ENCODE data around the gene PPP1R26. TPM values are rescaled to one million over a fixed set of nuclear protein-coding genes. Genes with fewer than 3 reads are reported as not detected.
"Not testable (repeated sequence)": the region's sequence is repeated elsewhere in the genome, so short reads cannot be mapped to it uniquely, and the experiment has no call there.

PPP1R26 gene
- total RNA-seq (2021) = 41.2 and 46.9 TPM in 2 replicates
- Bru-seq, nascent RNA = percentile 59 among the genes with signal in this experiment
- percentile 86 among the genes with signal in this experiment for BruChase-seq, experiment 1, labeled RNA remaining after a 2-hour chase
- percentile 88 among the genes with signal in this experiment for BruChase-seq, experiment 2, labeled RNA remaining after a 6-hour chase
- long read RNA-seq, full-length matches to known transcripts = 22 of 31 reads
- long read RNA-seq, partial matches to known transcripts = 2 of 31 reads
- long read RNA-seq, other reads (novel, unspliced or antisense) = 7 of 31 reads

- ChIA-PET CTCF (no interaction called here), POLR2A (ENCODE audit: unreplicated experiment) (interaction anchor here (0.6 kb wide), 1 partner anchor 1130 kb away, joined by 4 read pairs; no protein-coding TSS in a partner anchor)
- H3K9me2 ChIP-seq (ENCODE audit: insufficient read depth) = no peaks in the 10 kb centered on the region
- peaks cover 52% of the 10 kb centered on the region for H3K79me2 ChIP-seq (ENCODE audit: low read depth)
- peak within 1 kb of the TSS; percentile 80 for H2AFZ ChIP-seq
- no peaks in the 10 kb centered on the region for H3K27me3 ChIP-seq (ENCODE audit: insufficient read depth, low read depth)
- H3F3A ChIP-seq (ENCODE audit: insufficient read depth, low read depth) = peaks cover 21% of the 10 kb centered on the region; the same call in 1 of the 2 replicates
- H3K9me3 ChIP-seq (ENCODE audit: insufficient read depth, low read depth) = no peaks in the 10 kb centered on the region
- peak within 1 kb of the TSS; percentile 45 for H3K27ac ChIP-seq
- H3K4me3 ChIP-seq = peak within 1 kb of the TSS; percentile 92
- H3K4me1 ChIP-seq (replicated peaks; ENCODE audit: insufficient read depth) = peaks cover 31% of the 10 kb centered on the region
- TF ChIP-seq EZH2 (IDR thresholded peaks at IDR 0.05; ENCODE audit: low read depth) (no peak), CTCF (conservative IDR thresholded peaks at IDR 0.05) (no peak)
- peak in 1 of 2 experiments; percentile 67 for DNase-seq
- no TSS peak for BruUV-seq (replicated peaks)
- H3K4me2 ChIP-seq = peak within 1 kb of the TSS; percentile 99
- intact Hi-C loops (cut with micrococcal nuclease; ENCODE audit: unreplicated experiment) = loop anchor here (1.0 kb wide), 1 partner anchor 20 kb away; a partner anchor contains a TSS
- no peaks in the 10 kb centered on the region for H3K36me3 ChIP-seq (ENCODE audit: low read depth)
- peaks cover 9% of the 10 kb centered on the region; the same call in 1 of the 2 replicates for H4K20me1 ChIP-seq (ENCODE audit: insufficient read depth)
Measured at GRCh38 chr9:135479469-135480052, at the start of gene PPP1R26. Gene PPP1R26 (plus strand): TSS chr9:135479782. CDS start chr9:135484511, 4,729 bp downstream.

- POLR2A ChIA-PET (ENCODE audit: unreplicated experiment) = no interaction called here
- no peaks in the 10 kb centered on the region for H4K20me1 ChIP-seq (ENCODE audit: insufficient read depth)
- H3K4me3 ChIP-seq = no peak overlapping the region
- no peak for DNase-seq
- no peaks in the 10 kb centered on the region for H3K36me3 ChIP-seq (ENCODE audit: low read depth)
- H2AFZ ChIP-seq = no peak overlapping the region
- H3F3A ChIP-seq (ENCODE audit: insufficient read depth, low read depth) = peaks cover 18% of the 10 kb centered on the region; the same call in 1 of the 2 replicates
- H3K4me2 ChIP-seq = no peak overlapping the region
- H3K9me2 ChIP-seq (ENCODE audit: insufficient read depth) = no peaks in the 10 kb centered on the region
- H3K27me3 ChIP-seq (ENCODE audit: insufficient read depth, low read depth) = no peaks in the 10 kb centered on the region
- intact Hi-C loops (cut with micrococcal nuclease; ENCODE audit: unreplicated experiment) = no loop called here
- H3K4me1 ChIP-seq (replicated peaks; ENCODE audit: insufficient read depth) = peaks cover 22% of the 10 kb centered on the region
- H3K79me2 ChIP-seq (ENCODE audit: low read depth) = no peaks in the 10 kb centered on the region
- 0 out of 2 replicates have a peak, but pooled peaks cover 3% of the 10 kb centered on the region for H3K9me3 ChIP-seq (ENCODE audit: insufficient read depth, low read depth)
- BruUV-seq (replicated peaks) = no TSS peak
- TF ChIP-seq CTCF (conservative IDR thresholded peaks at IDR 0.05) (no peak), EZH2 (IDR thresholded peaks at IDR 0.05; ENCODE audit: low read depth) (no peak)
- no peak overlapping the region for H3K27ac ChIP-seq
- CTCF ChIA-PET = no interaction called here
Measured at GRCh38 chr9:135437259-135437658, 42.3 kb upstream of the PPP1R26 start.

- H3K9me2 ChIP-seq (ENCODE audit: insufficient read depth); H3K79me2 ChIP-seq (ENCODE audit: low read depth); POLR2A ChIA-PET (ENCODE audit: unreplicated experiment); DNase-seq; intact Hi-C loops (cut with micrococcal nuclease; ENCODE audit: unreplicated experiment); H2AFZ ChIP-seq; H3K27ac ChIP-seq; BruUV-seq (replicated peaks); H3K27me3 ChIP-seq (ENCODE audit: insufficient read depth, low read depth); H3K9me3 ChIP-seq (ENCODE audit: insufficient read depth, low read depth); H4K20me1 ChIP-seq (ENCODE audit: insufficient read depth); H3K4me3 ChIP-seq; H3K36me3 ChIP-seq (ENCODE audit: low read depth); CTCF ChIA-PET; H3K4me2 ChIP-seq: not testable (repeated sequence)
- Histone ChIP-seq H3F3A (ENCODE audit: insufficient read depth, low read depth) (peaks cover 18% of the 10 kb centered on the region; the same call in 1 of the 2 replicates), H3K4me1 (replicated peaks; ENCODE audit: insufficient read depth) (peaks cover 22% of the 10 kb centered on the region)
Measured at GRCh38 chr9:135437696-135438095, 41.9 kb upstream of the PPP1R26 start.

Data from PC-9 (cell line).